22Rv1 (cell line): ENCODE data around the gene CCDC142.

Source experiments
- CTCF ChIP-seq: fragments of 450-650 bp; IDR thresholded peaks from 2 replicates; pipeline ENCODE4 v1.5.1; 2017; ENCODE audit warnings: mild to moderate bottlenecking
- ZFX ChIP-seq: fragments of 450-650 bp; IDR thresholded peaks from 2 replicates; pipeline ENCODE4 v1.6.1; 2017; ENCODE audit warnings: antibody characterized with exemption, borderline replicate concordance

DNA sequence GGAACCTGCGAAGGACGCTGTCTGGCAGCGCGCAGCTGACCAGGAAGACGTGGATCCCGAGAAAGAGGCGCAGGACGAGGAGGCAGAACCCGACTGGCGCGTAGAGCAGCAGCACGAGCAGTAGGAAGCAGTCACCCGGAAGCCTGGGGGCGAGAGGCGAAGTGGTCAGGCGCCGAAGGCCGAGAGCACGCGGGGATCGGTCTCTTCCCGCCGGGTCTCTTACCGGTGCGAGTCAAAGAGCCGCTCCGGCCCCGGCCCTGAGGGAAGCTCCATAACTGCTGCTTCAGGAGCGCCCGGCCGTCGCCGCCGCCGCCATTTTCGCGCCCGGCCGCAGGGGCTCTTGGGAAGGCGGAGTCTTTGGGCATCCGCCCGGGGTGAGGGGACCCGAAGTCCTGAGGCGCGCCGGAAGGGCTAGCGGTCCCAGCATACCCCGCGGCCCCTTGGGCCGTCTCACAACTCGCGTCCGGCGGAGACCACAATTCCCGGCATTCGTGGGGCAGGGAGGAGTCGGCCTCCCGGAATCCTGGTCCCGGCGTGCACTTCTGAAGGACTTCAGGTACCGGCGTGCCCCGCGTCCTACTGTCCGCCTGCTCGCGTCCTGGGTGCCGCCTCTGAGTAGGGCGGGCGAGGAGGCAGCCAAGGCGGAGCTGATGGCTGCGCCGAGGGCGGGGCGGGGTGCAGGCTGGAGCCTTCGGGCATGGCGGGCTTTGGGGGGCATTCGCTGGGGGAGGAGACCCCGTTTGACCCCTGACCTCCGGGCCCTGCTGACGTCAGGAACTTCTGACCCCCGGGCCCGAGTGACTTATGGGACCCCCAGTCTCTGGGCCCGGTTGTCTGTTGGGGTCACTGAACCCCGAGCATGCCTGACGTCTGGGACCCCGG, 46.8 kb upstream of the CCDC142 start, which contains the start of the genes AUP1 and HTRA2:
- TF ChIP-seq CTCF (no peak), ZFX (no peak)
